Measurements from ENCODE around the gene SLC35B4.

Gene SLC35B4

GRCh38 chr7:134290286-134290685 lies 26.4 kb downstream of the SLC35B4 start:
- DNase-seq (ENCODE audit: low spot score), result no peak

GRCh38 chr7:134289841-134290240 lies 26.9 kb downstream of the SLC35B4 start:
- no peak for DNase-seq (ENCODE audit: low spot score)

- no peak for DNase-seq (ENCODE audit: low spot score)
Observed at GRCh38 chr7:134289423-134289822, 27.3 kb downstream of the SLC35B4 start.

- no peak for DNase-seq (ENCODE audit: low spot score)
Observed at GRCh38 chr7:134287916-134288659, 28.6 kb downstream of the SLC35B4 start.

GRCh38 chr7:134284952-134285351 lies 31.8 kb downstream of the SLC35B4 start:
- DNase-seq (ENCODE audit: low spot score), result no peak

- DNase-seq (ENCODE audit: low spot score), result no peak
Observed at GRCh38 chr7:134284011-134284410, 32.7 kb downstream of the SLC35B4 start.

GRCh38 chr7:134280508-134280907 lies 36.2 kb downstream of the SLC35B4 start:
- DNase-seq (ENCODE audit: low spot score), result no peak

GRCh38 chr7:134279898-134280297 lies 36.8 kb downstream of the SLC35B4 start:
- no peak for DNase-seq (ENCODE audit: low spot score)

- DNase-seq (ENCODE audit: low spot score), result no peak
Observed at GRCh38 chr7:134279336-134279735, 37.4 kb downstream of the SLC35B4 start.

GRCh38 chr7:134278502-134279153 lies 38.1 kb downstream of the SLC35B4 start:
- no peak for DNase-seq (ENCODE audit: low spot score)

GRCh38 chr7:134276951-134277350 lies 39.8 kb downstream of the SLC35B4 start:
- no peak for DNase-seq (ENCODE audit: low spot score)

- no peak for DNase-seq (ENCODE audit: low spot score)
Observed at GRCh38 chr7:134262322-134262721, 54.4 kb downstream of the SLC35B4 start.

- no peak for DNase-seq (ENCODE audit: low spot score)
Observed at GRCh38 chr7:134255814-134256213, 60.9 kb downstream of the SLC35B4 start.

GRCh38 chr7:134254311-134254710 lies 62.4 kb downstream of the SLC35B4 start:
- no peak for DNase-seq (ENCODE audit: low spot score)

GRCh38 chr7:134248196-134248595 lies 68.5 kb downstream of the SLC35B4 start:
- DNase-seq (ENCODE audit: low spot score), result no peak

- no peak for DNase-seq (ENCODE audit: low spot score)
Observed at GRCh38 chr7:134246761-134247160, 70.0 kb downstream of the SLC35B4 start.

- no peak for DNase-seq (ENCODE audit: low spot score)
Observed at GRCh38 chr7:134246347-134246746, 70.4 kb downstream of the SLC35B4 start.

GRCh38 chr7:134245253-134245652 lies 71.5 kb downstream of the SLC35B4 start:
- no peak for DNase-seq (ENCODE audit: low spot score)
